HepG2 (cell line): ENCODE results near the gene PRDM11. TPM values are rescaled to one million over a fixed set of nuclear protein-coding genes. Genes with fewer than 3 reads are reported as not detected.

Experiments used
- ATAC-seq: fragments of 200-7000 bp; cut with Tn5 transposase; 3 replicates; pipeline ENCODE4 v1.9.1; 2020; ENCODE audit warnings: mild to moderate bottlenecking, moderate library complexity
- BruUV-seq: library from RNA; stranded (reverse); fragments of 400-500 nt; replicated peaks from 2 replicates; lab custom pipeline; 2021; lab: Mats Ljungman, UMichigan
- CTCF ChIA-PET: fragments of 300-600 bp; formaldehyde crosslinking; extraction: SDS; loops from one replicate; lab custom pipeline; 2021; ENCODE audit warnings: low total read pairs, inconsistent platforms, low intra/inter-chr PET ratio; lab: Yijun Ruan, JAX
- POLR2A ChIA-PET: fragments of 350-600 bp; sonication (Branson Sonifier 250); formaldehyde crosslinking; loops from one replicate; lab custom pipeline; 2020; ENCODE audit warnings: antibody characterized with exemption, inconsistent platforms; lab: Yijun Ruan, JAX
- DNase-seq: peaks from one replicate; pipeline ENCODE4 v3.0.0-alpha.2; 2015; ENCODE audit warnings: low spot score
- FAIRE-seq: peaks from 3 replicates; lab custom pipeline; 2011; peaks lifted over from hg19 to GRCh38; lab: Jason Lieb, UNC
- H2AFZ ChIP-seq: one replicate; pipeline ENCODE4 v1.6.1; 2011; ENCODE audit warnings: low read length, inconsistent platforms
- H3K27ac ChIP-seq: fragments of 300-600 bp; 3 replicates; pipeline ENCODE4 v1.8.0; 2011; ENCODE audit warnings: mixed run types, mild to moderate bottlenecking, mixed read lengths, low read length, inconsistent platforms; ENCODE audit not compliant: insufficient read depth; ENCODE audit errors: extremely low read length
- H3K27me3 ChIP-seq, 2 experiments: fragments of 200-600 bp in 1 of 2; 2 replicates in 1 of 2; 3 replicates in 1 of 2; pipeline versions ENCODE4 v1.6.0 to v1.8.0; 2011; ENCODE audit warnings: low read length in 2 of 2, mild to moderate bottlenecking in 2 of 2, moderate library complexity in 2 of 2, inconsistent platforms in 1 of 2; ENCODE audit not compliant: insufficient read depth in 2 of 2, control insufficient read depth in 1 of 2
- H3K36me3 ChIP-seq, 2 experiments: fragments of 200-600 bp in 1 of 2; replicated peaks in 1 of 2; 2 replicates in 1 of 2; 3 replicates in 1 of 2; pipeline versions ENCODE4 v1.5.1 to v1.8.0; 2011; ENCODE audit warnings: low read length in 2 of 2, inconsistent platforms in 1 of 2; ENCODE audit not compliant: insufficient read depth in 2 of 2, control insufficient read depth in 1 of 2
- H3K4me1 ChIP-seq: 2 replicates; pipeline ENCODE4 v1.5.1; 2012; ENCODE audit warnings: low read length, inconsistent platforms; ENCODE audit not compliant: insufficient read depth
- H3K4me2 ChIP-seq: 2 replicates; pipeline ENCODE4 v1.6.0; 2011; ENCODE audit warnings: low read depth, low read length, inconsistent platforms
- H3K4me3 ChIP-seq, 3 experiments: fragments of 200-600 bp in 1 of 3; sonication (generic), shearing (Covaris generic) in 1 of 3; replicated peaks in 1 of 3; 2 replicates each; pipeline ENCODE4 v1.5.1; 2011 to 2016; ENCODE audit warnings: low read length in 3 of 3, inconsistent platforms in 2 of 3, low read depth in 2 of 3, mild to moderate bottlenecking in 2 of 3, control low read depth in 1 of 3, mixed read lengths in 1 of 3; ENCODE audit not compliant: insufficient read depth in 1 of 3
- H3K79me2 ChIP-seq: one replicate; pipeline ENCODE4 v1.6.1; 2011; ENCODE audit warnings: low read length, inconsistent platforms; ENCODE audit not compliant: insufficient read depth
- H3K9ac ChIP-seq: 2 replicates; pipeline ENCODE4 v1.6.0; 2011; ENCODE audit warnings: mild to moderate bottlenecking, low read depth, low read length, inconsistent platforms; ENCODE audit not compliant: insufficient read depth
- H3K9me3 ChIP-seq: 2 replicates; pipeline ENCODE4 v1.5.1; 2012; ENCODE audit warnings: mild to moderate bottlenecking, low read length
- H4K20me1 ChIP-seq: 2 replicates; pipeline ENCODE4 v1.6.0; 2011; ENCODE audit warnings: inconsistent platforms, mild to moderate bottlenecking, low read length, moderate library complexity; ENCODE audit not compliant: insufficient read depth
- ATRX ChIP-seq: sonication (generic); formaldehyde crosslinking; IDR thresholded peaks from 2 replicates; pipeline ENCODE4 v1.4.0; 2020; ENCODE audit warnings: missing genetic modification reagents, borderline replicate concordance
- CENPX ChIP-seq: sonication (generic); formaldehyde crosslinking; IDR thresholded peaks from 2 replicates; pipeline ENCODE4 v1.9.0; 2021; ENCODE audit warnings: mild to moderate bottlenecking, missing genetic modification reagents, moderate library complexity
- KDM5B ChIP-seq: sonication (generic); formaldehyde crosslinking; IDR thresholded peaks from 2 replicates; pipeline ENCODE4 v1.4.0; 2020; ENCODE audit warnings: missing genetic modification reagents, mild to moderate bottlenecking, borderline replicate concordance
- MEIS1 ChIP-seq: sonication (generic); formaldehyde crosslinking; IDR thresholded peaks from 2 replicates; pipeline ENCODE4 v1.9.0; 2021; ENCODE audit warnings: mild to moderate bottlenecking, missing genetic modification reagents, moderate library complexity, borderline replicate concordance
- MYC ChIP-seq: sonication (generic); formaldehyde crosslinking; IDR thresholded peaks from 2 replicates; pipeline ENCODE4 v1.9.0; 2021; ENCODE audit warnings: missing genetic modification reagents, borderline replicate concordance
- PPARG ChIP-seq: conservative IDR thresholded peaks from 2 replicates; pipeline ENCODE4 v1.6.1; 2016; ENCODE audit warnings: missing biosample characterization, missing genetic modification reagents
- PRMT3 ChIP-seq: sonication (generic); formaldehyde crosslinking; IDR thresholded peaks from 2 replicates; pipeline ENCODE4 v1.8.1; 2022; ENCODE audit warnings: low read depth, mild to moderate bottlenecking, moderate library complexity, missing genetic modification reagents, borderline replicate concordance
- SNAI1 ChIP-seq: sonication (generic); formaldehyde crosslinking; IDR thresholded peaks from 2 replicates; pipeline ENCODE4 v1.5.0; 2020; ENCODE audit warnings: mild to moderate bottlenecking, missing genetic modification reagents, borderline replicate concordance
- ZNF530 ChIP-seq: sonication (generic); formaldehyde crosslinking; IDR thresholded peaks from 2 replicates; pipeline ENCODE4 v1.5.0; 2020; ENCODE audit warnings: low read depth, mild to moderate bottlenecking, missing genetic modification reagents
- WGBS: methylation state at CpG from one replicate; pipeline ENCODE4 v1.1.6; 2017; ENCODE audit warnings: low lambda C conversion rate; 5-methylcytosine and 5-hydroxymethylcytosine counted together
- in situ Hi-C: cut with HindIII; loops from 2 replicates; pipeline ENCODE4 v1.10.0; 2017; ENCODE audit warnings: low pct_unique_long_range_greater_than_20kb; ENCODE audit not compliant: extremely low pct_ligation_motif_present
- intact Hi-C: fragments of 100-400 bp; cut with micrococcal nuclease; formaldehyde crosslinking; loops from one replicate; pipeline ENCODE4 v1.10.0; 2022; ENCODE audit not compliant: unreplicated experiment
- polyA plus RNA-seq, 8 experiments: library from polyadenylated mRNA; depleted of rRNA in 3 of 8; stranded (reverse) in 7 of 8; unstranded in 1 of 8; fragments of >200 nt; fragmentation: Illumina TruSeq in 4 of 8; extraction: Trizol in 4 of 8; gene quantifications; 2 replicates each; pipeline versions ENCODE4 v1.2.1 to v1.2.3, GENCODE V29; 2011 to 2016; ENCODE audit warnings: low read depth in 4 of 8, missing spikeins in 1 of 8, mixed read lengths in 1 of 8; ENCODE audit not compliant: insufficient read depth in 1 of 8
- total RNA-seq, 5 experiments: library from RNA; depleted of rRNA; stranded (reverse); fragments of >200 nt; fragmentation: Illumina TruSeq; extraction: Trizol; gene quantifications; 2 replicates each; pipeline ENCODE4 v1.2.3, GENCODE V29; 2016; ENCODE audit warnings: low read depth in 1 of 5
- TF ChIP-seq, protein P1 (sequence below): sonication (generic); formaldehyde crosslinking; IDR thresholded peaks from 2 replicates; pipeline ENCODE4 v1.5.1; 2020; ENCODE audit warnings: missing genetic modification reagents, mild to moderate bottlenecking, borderline replicate concordance
- TF ChIP-seq, protein P2 (sequence below): sonication (generic); formaldehyde crosslinking; IDR thresholded peaks from 2 replicates; pipeline ENCODE4 v1.4.0; 2020; ENCODE audit warnings: missing genetic modification reagents, borderline replicate concordance
- TF ChIP-seq, protein P3 (sequence below): sonication (generic); formaldehyde crosslinking; IDR thresholded peaks from 2 replicates; pipeline ENCODE4 v1.4.0; 2020; ENCODE audit warnings: missing genetic modification reagents; ENCODE audit errors: not compliant biosample characterization

The PRDM11 gene
- total and polyA plus RNA-seq, 2 of the 13 experiments (the other 11 are each of a cell fraction or from before 2014, with no cell fraction given), result 3.4 to 4.7 TPM

DNA sequence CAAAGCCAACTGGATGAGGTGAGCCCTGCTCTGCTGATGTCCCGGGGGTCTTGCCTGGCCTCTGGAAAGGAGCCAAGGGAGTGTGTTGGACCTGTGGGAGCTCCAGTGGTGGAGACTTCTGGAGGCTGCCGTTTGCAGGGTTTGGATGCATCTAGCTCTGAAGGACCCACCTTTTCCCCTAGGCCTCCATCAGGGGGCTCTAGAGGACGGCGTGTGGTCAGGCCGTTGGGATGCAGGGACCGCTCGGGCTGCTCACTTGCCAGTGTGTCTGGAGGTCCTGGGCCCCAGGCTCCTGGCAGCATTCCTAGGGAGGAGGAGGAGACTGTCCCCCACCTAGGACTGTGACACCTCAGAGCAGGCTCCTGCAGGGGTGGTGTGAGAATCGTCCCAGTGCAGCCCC lies 58.3 kb downstream of the PRDM11 start:
- FAIRE-seq, result no peak
- in situ Hi-C loops, result no loop called here
- intact Hi-C loops, result no loop called here
- WGBS, result 80% methylated on average over 4 of the region's 8 CpGs
- peak; percentile 23; the same call in 1 of the 3 replicates for ATAC-seq
- Histone ChIP-seq H3K4me1 (no peaks in the 10 kb centered on the region), H2AFZ (no peak overlapping the region), H3K4me2 (no peak overlapping the region), H3K36me3 (peaks cover 1 to 5% of the 10 kb centered on the region in 2 experiments; a peak in 3 of 5 replicates), H3K9ac (no peak overlapping the region), H4K20me1 (no peaks in the 10 kb centered on the region), H3K4me3 (no peak overlapping the region), H3K9me3 (no peaks in the 10 kb centered on the region), H3K27me3 (no peaks in the 10 kb centered on the region), H3K79me2 (no peaks in the 10 kb centered on the region), H3K27ac (no peak overlapping the region)
- no TSS peak for BruUV-seq
- CTCF ChIA-PET, result no interaction called here
- TF ChIP-seq KDM5B (CRISPR knock-in tag) (no peak), PPARG (CRISPR knock-in tag) (no peak), MYC (CRISPR knock-in tag) (no peak), PRMT3 (CRISPR knock-in tag) (no peak), ZNF530 (CRISPR knock-in tag) (no peak), ATRX (CRISPR knock-in tag) (no peak), MEIS1 (no peak), CENPX (CRISPR knock-in tag) (no peak), SNAI1 (CRISPR knock-in tag) (no peak)
- TF ChIP-seq, protein P1, sequence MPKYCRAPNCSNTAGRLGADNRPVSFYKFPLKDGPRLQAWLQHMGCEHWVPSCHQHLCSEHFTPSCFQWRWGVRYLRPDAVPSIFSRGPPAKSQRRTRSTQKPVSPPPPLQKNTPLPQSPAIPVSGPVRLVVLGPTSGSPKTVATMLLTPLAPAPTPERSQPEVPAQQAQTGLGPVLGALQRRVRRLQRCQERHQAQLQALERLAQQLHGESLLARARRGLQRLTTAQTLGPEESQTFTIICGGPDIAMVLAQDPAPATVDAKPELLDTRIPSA (CRISPR knock-in tag), result no peak
- TF ChIP-seq, protein P2, sequence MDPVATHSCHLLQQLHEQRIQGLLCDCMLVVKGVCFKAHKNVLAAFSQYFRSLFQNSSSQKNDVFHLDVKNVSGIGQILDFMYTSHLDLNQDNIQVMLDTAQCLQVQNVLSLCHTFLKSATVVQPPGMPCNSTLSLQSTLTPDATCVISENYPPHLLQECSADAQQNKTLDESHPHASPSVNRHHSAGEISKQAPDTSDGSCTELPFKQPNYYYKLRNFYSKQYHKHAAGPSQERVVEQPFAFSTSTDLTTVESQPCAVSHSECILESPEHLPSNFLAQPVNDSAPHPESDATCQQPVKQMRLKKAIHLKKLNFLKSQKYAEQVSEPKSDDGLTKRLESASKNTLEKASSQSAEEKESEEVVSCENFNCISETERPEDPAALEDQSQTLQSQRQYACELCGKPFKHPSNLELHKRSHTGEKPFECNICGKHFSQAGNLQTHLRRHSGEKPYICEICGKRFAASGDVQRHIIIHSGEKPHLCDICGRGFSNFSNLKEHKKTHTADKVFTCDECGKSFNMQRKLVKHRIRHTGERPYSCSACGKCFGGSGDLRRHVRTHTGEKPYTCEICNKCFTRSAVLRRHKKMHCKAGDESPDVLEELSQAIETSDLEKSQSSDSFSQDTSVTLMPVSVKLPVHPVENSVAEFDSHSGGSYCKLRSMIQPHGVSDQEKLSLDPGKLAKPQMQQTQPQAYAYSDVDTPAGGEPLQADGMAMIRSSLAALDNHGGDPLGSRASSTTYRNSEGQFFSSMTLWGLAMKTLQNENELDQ (CRISPR knock-in tag), result no peak
- TF ChIP-seq, protein P3, sequence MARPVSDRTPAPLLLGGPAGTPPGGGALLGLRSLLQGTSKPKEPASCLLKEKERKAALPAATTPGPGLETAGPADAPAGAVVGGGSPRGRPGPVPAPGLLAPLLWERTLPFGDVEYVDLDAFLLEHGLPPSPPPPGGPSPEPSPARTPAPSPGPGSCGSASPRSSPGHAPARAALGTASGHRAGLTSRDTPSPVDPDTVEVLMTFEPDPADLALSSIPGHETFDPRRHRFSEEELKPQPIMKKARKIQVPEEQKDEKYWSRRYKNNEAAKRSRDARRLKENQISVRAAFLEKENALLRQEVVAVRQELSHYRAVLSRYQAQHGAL (CRISPR knock-in tag), result no peak
- POLR2A ChIA-PET, result no interaction called here
- DNase-seq, result no peak
